Stimulated activated CD4-positive, alpha-beta T cell treated with anti-CD3 and anti-CD28 coated beads, TNF-alpha, amount 100 ng/mL, for 48 hours (primary cell): ENCODE data around the gene IL10.
A peak's percentile ranks its signal among the peaks of the same experiment; 100 is the strongest.
"Not testable (repeated sequence)": the region's sequence is repeated elsewhere in the genome, so short reads cannot be mapped to it uniquely, and the experiment has no call there.

Experiments
- DNase-seq, 3 donors: peaks; one replicate each; pipeline ENCODE4 v3.0.0-alpha.2; 2020; ENCODE audit warnings: low read depth in 3 of 3

IL10 gene

GRCh38 chr1:206793620-206794019, 21.3 kb upstream of the IL10 start:
- no peak for DNase-seq

GRCh38 chr1:206792939-206793607, 20.8 kb upstream of the IL10 start:
- peak in 1 of 3 donors; percentile 43 for DNase-seq

- no peak for DNase-seq
Observed at GRCh38 chr1:206790502-206791250, 18.4 kb upstream of the IL10 start.

- DNase-seq, result no peak
Observed at GRCh38 chr1:206788487-206789050, 16.3 kb upstream of the IL10 start.

GRCh38 chr1:206787891-206788290, 15.6 kb upstream of the IL10 start:
- no peak for DNase-seq

GRCh38 chr1:206786212-206786886, 14.1 kb upstream of the IL10 start:
- DNase-seq, result no peak

GRCh38 chr1:206785182-206785765, 13.0 kb upstream of the IL10 start:
- no peak for DNase-seq

GRCh38 chr1:206784471-206784903, 12.2 kb upstream of the IL10 start:
- peak; percentile 76 to 87 (median 85) for DNase-seq

GRCh38 chr1:206783506-206783905, 11.2 kb upstream of the IL10 start:
- DNase-seq, result no peak

GRCh38 chr1:206782448-206782847, 10.2 kb upstream of the IL10 start:
- DNase-seq, result no peak

GRCh38 chr1:206779638-206780037, 7.3 kb upstream of the IL10 start:
- no peak for DNase-seq

- not testable (repeated sequence) for DNase-seq
Observed at GRCh38 chr1:206778911-206779310, 6.6 kb upstream of the IL10 start.

GRCh38 chr1:206778031-206778430, 5.7 kb upstream of the IL10 start:
- DNase-seq, result no peak

- no peak for DNase-seq
Observed at GRCh38 chr1:206776229-206776628, 3.9 kb upstream of the IL10 start.

- no peak for DNase-seq
Observed at GRCh38 chr1:206774093-206774492, 1.8 kb upstream of the IL10 start.

GRCh38 chr1:206771338-206771692, 979 bp downstream of the IL10 start:
- DNase-seq, result no peak

GRCh38 chr1:206770531-206771337, 1.6 kb downstream of the IL10 start, which contains the start of gene IL19:
Gene IL19 (plus strand): TSS chr1:206770773. CDS start chr1:206836663, 65,890 bp downstream.
- DNase-seq, result no peak

GRCh38 chr1:206769304-206769731, 3.0 kb downstream of the IL10 start:
- DNase-seq, result peak; percentile 43 to 66 (median 43)

- DNase-seq, result no peak
Observed at GRCh38 chr1:206768472-206769303, 3.6 kb downstream of the IL10 start.

GRCh38 chr1:206766251-206766856, 5.9 kb downstream of the IL10 start:
- DNase-seq, result peak in 2 of 3 donors; percentile 36 to 42
